Measurements from ENCODE around the gene GCKR.

GCKR gene

DNA sequence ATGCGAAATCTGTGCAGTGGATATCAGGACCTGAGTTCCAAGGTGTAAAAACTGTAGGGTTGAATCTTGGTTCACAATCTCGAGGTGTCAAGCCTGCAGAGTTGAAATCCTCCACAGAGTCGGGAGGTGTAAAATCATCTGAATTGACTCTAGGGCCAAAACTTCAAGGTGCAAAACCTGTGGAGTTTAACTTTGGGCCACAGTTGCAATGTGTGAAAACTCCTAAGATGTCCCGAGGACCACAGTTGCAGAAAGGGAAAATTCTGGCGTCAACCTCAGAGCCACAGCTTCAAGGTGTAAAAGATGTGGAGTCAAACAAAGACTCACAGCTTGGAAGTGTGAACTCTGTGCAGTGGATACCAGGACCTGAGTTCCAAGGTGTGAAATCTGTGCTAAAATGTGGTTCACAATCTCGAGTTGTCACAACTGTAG, 76.4 kb downstream of the GCKR start:
- no peak for DNase-seq
